Effector memory CD8-positive, alpha-beta T cell (primary cell): ENCODE data around the gene SLCO2A1.

Experiments used
- ATAC-seq: fragments of 150-1000 bp; cut with Tn5 transposase; replicated peaks from 2 replicates; pipeline ENCODE4 v1.10.0; 2021; ENCODE audit warnings: mild to moderate bottlenecking, moderate library complexity
- DNase-seq, 3 experiments: peaks; one replicate each; pipeline ENCODE4 v3.0.0; 2021
- H3K27ac Mint-ChIP-seq, 2 donors: one replicate each; pipeline ENCODE4 v1.8.0; 2022; ENCODE audit warnings: mild to moderate bottlenecking in 2 of 2, mixed read lengths in 2 of 2, moderate library complexity in 2 of 2
- H3K27me3 Mint-ChIP-seq, 2 donors: one replicate each; pipeline ENCODE4 v1.8.0; 2022; ENCODE audit warnings: mixed read lengths in 2 of 2
- H3K36me3 Mint-ChIP-seq: one replicate; pipeline ENCODE4 v1.8.0; 2022; ENCODE audit warnings: mild to moderate bottlenecking, moderate library complexity, mixed read lengths; ENCODE audit not compliant: insufficient read depth
- H3K4me1 Mint-ChIP-seq, 2 donors: one replicate each; pipeline ENCODE4 v1.8.0; 2022; ENCODE audit warnings: low read depth in 2 of 2, mixed read lengths in 2 of 2
- H3K4me3 Mint-ChIP-seq, 2 donors: one replicate each; pipeline ENCODE4 v1.8.0; 2022; ENCODE audit warnings: mild to moderate bottlenecking in 2 of 2, mixed read lengths in 2 of 2, moderate library complexity in 2 of 2
- H3K9me3 Mint-ChIP-seq, 2 donors: one replicate each; pipeline ENCODE4 v1.8.0; 2022; ENCODE audit warnings: mixed read lengths in 2 of 2

SLCO2A1 gene

DNA sequence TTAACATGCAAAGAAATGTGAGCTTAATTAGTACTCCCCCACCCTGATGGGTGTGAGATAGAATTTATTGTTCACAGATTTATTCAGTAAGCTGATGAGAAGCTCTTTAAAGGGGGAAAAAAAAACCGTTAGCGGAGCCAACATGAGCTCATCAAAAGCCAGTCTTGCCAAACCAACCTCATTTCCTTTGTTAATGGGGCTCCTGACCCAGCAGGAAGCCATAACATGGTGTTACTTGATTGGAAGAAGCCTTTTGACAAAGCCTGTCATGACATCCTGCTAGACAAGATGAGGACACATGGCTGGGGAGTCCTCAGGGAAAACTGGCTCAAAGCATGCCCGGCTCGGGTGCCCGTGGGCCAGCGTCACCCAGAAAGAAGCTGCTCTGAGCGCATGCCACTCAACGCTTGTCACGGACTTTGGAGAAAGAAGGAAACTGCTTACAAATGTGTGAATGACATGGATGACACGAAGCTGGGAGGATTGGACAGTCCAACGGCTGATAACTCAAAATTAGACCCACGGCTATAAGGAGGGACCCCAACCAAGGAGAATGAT lies 64.6 kb downstream of the SLCO2A1 start:
- no peak overlapping the region for H3K4me3 Mint-ChIP-seq
- H3K4me1 Mint-ChIP-seq: no peaks in the 10 kb centered on the region
- ATAC-seq: no peak
- H3K27ac Mint-ChIP-seq: no peak overlapping the region
- DNase-seq: no peak
- H3K9me3 Mint-ChIP-seq: peaks cover 0 to 3% of the 10 kb centered on the region in 2 donors
- H3K36me3 Mint-ChIP-seq: no peaks in the 10 kb centered on the region
- peaks cover 9 to 20% of the 10 kb centered on the region in 2 donors for H3K27me3 Mint-ChIP-seq

DNA sequence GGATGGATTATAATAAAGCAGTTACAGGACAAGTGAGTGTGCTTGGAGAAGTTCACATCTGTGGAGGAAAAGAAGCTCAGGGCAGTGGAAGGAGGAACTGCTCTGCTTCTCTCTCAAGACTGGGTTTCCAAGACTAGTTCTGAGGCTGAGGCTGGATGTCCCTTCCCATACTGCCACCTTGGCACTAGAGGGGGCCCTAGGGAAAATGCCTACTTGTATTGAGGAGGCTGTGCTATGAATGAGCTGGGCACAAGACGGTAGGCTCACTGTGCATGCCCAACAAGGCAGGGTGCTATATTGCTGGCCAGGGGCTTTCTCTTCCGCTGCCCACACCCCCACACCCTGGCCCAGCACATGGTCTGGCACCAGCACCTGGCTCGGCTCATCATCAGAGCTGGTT lies 65.2 kb downstream of the SLCO2A1 start:
- Mint-ChIP-seq H3K4me3 (no peak overlapping the region), H3K4me1 (no peaks in the 10 kb centered on the region), H3K36me3 (no peaks in the 10 kb centered on the region), H3K27ac (no peak overlapping the region), H3K27me3 (peaks cover 9 to 20% of the 10 kb centered on the region in 2 donors), H3K9me3 (peaks cover 0 to 4% of the 10 kb centered on the region in 2 donors)
- ATAC-seq: no peak
- no peak for DNase-seq

DNA sequence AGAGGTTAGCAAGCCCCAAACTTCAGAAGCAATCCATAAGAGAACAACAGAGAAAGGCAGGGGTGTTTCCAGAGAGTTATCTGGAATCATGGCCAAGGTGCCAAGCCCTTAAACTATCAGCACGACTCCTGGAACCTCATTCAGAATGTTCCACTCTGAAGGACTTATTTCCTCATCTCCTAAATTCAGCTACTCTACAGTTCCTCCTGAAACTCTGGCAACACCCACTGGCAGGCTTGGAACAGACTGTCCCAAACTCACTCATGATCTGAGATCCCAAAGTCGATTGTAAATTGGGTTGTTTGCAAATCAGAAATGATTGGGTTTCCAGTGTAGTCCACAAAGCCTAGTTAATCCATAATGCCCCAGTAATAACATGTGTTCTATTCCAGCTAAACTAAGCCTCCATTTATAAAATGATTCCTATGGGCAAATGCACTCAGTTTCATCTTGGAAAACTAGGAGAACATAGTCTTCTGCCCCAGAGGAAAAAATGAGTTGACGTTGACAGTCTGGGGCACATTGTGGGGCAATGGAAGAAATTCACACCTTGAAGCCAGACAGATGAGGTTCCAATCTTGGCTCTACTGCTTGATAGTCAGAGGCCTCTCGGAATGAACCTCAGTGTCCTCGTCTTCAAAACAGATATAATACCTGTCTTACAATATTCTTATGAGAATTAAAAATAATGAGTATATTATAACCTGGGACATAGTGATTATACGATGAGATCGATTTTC lies 65.9 kb downstream of the SLCO2A1 start:
- DNase-seq (no peak), ATAC-seq (no peak)
- H3K9me3 Mint-ChIP-seq: peaks cover 0 to 4% of the 10 kb centered on the region in 2 donors
- no peaks in the 10 kb centered on the region for H3K4me1 Mint-ChIP-seq
- peaks cover 8 to 20% of the 10 kb centered on the region in 2 donors for H3K27me3 Mint-ChIP-seq
- no peaks in the 10 kb centered on the region for H3K36me3 Mint-ChIP-seq
- no peak overlapping the region for H3K27ac Mint-ChIP-seq
- no peak overlapping the region for H3K4me3 Mint-ChIP-seq

DNA sequence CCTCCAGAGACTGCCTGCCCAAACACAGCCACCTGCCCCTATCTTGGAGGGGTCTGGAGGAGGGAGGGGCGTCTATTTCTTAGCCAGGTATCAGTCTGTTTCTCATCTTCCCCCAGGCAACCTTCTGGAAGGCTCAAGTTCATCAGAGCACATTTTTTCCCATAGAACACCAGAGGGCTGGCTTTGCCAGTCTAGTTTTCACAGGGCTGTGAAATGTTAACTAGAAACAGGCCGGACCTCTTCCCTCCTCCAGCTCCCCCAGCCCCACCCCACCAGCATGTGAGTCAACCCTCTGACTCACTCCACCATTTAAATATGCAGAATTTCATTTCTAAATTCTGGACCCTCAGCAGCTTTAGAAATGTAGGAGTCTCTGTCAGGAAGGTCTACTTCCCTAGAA lies 66.9 kb downstream of the SLCO2A1 start:
- no peak for ATAC-seq
- H3K9me3 Mint-ChIP-seq: peaks cover 0 to 4% of the 10 kb centered on the region in 2 donors
- no peak overlapping the region for H3K27ac Mint-ChIP-seq
- H3K27me3 Mint-ChIP-seq: peaks cover 0 to 12% of the 10 kb centered on the region in 2 donors
- no peak for DNase-seq
- no peak overlapping the region for H3K4me3 Mint-ChIP-seq
- no peaks in the 10 kb centered on the region for H3K36me3 Mint-ChIP-seq
- no peaks in the 10 kb centered on the region for H3K4me1 Mint-ChIP-seq

DNA sequence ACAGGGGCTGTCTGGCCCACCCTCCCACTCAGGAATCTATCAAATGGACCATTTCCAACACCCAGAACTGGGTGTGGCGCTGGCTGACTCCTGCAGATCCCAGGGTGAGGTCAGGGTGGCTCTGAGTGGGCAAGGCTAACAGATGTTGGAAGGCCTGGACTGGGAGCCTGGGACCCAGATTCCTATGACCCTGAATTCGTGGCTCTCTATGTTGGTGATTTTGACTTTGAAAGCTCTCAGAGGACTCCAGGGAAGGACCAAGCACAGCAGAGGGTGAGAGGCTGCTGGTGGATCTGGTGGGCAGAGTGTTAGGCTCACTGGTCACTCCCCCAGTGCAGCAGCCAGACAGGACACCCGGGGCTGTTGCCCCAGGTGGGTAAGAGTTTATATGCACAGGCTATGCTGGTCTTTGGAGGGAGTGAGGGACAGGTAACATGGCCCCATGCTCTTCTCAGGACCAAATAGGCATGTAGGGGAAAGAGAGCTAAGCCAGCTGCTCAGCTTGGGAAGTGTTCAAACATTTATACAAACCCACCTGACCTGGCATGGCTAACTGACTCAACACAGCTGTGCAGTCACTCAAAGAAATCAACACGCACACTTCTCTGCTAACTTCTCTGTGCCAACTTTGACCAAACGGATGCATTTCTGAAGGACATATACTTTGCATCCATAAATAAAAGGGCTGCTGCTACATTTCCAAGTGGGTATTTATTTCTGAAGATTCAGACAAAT lies 71.5 kb downstream of the SLCO2A1 start:
- no peak for DNase-seq
- H3K4me3 Mint-ChIP-seq: no peak overlapping the region
- no peak for ATAC-seq
- H3K36me3 Mint-ChIP-seq: no peaks in the 10 kb centered on the region
- H3K27me3 Mint-ChIP-seq: peaks cover 12 to 24% of the 10 kb centered on the region in 2 donors
- H3K9me3 Mint-ChIP-seq: peaks cover 0 to 4% of the 10 kb centered on the region in 2 donors
- no peaks in the 10 kb centered on the region for H3K4me1 Mint-ChIP-seq
- H3K27ac Mint-ChIP-seq: no peak overlapping the region

DNA sequence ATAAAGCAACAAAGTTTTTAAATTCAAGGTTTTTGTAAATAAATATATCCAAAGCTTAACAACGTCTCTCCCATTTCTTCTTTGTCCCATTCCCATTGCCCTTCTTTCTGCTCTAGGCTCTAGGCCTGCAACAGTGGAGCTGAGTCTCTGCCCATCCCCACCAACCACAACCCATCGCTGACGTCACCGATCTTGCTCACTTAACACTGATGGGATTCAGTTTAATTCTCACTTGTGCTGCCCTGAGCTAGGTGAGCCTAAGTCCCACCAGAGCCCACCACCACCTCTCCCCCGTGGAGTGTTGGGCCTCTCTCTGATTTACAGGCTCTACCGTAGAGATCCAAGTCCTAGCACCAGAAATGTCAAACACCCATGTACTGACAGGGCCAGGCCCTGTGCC lies 72.7 kb downstream of the SLCO2A1 start:
- ATAC-seq (no peak), DNase-seq (no peak)
- peaks cover 12 to 32% of the 10 kb centered on the region in 2 donors for H3K27me3 Mint-ChIP-seq
- H3K27ac Mint-ChIP-seq: no peak overlapping the region
- H3K4me1 Mint-ChIP-seq: no peaks in the 10 kb centered on the region
- H3K9me3 Mint-ChIP-seq: peaks cover 0 to 4% of the 10 kb centered on the region in 2 donors
- H3K4me3 Mint-ChIP-seq: no peak overlapping the region
- no peaks in the 10 kb centered on the region for H3K36me3 Mint-ChIP-seq

DNA sequence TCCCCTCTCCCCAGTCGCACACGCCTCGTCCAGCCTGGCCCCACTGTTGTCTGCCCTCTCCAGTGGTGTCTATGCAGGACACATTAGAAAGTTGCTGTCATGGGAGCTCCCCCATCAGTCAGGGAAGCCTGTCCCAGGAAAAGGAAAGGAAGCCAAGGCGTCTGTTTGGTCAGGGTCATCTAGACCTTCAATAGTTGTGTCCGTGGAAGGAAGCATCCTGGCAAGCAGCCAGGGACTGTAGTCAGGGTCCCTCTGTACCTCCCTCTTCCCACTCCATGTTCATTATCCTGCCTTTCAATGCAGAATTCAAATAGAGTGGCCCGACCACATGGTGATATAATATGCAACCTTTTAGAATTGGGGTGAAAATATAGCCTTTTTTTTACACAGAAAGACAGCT lies 73.4 kb downstream of the SLCO2A1 start:
- Mint-ChIP-seq H3K27ac (no peak overlapping the region), H3K36me3 (no peaks in the 10 kb centered on the region)
- no peak for ATAC-seq

DNA sequence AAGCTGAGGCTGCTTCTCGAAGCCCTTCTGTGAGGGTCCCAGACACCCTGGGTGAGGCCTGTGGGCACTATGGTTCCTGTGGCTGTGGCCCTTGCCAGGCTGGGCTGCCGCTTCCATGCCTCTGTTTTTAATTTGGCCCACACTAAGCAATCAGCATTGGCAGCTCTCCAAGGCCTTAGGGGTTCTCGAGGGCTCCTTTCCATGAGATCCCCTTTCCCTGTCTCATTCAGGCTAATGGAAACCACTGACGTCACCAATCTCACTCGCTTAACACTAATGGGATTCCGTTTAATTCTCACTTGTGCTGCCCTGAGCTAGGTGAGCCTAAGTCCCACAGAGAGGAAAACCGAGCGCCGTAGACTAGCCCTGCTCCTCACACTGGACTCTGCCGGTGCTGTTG lies 73.8 kb downstream of the SLCO2A1 start:
- Mint-ChIP-seq H3K4me3 (no peak overlapping the region), H3K27me3 (peaks cover 12 to 40% of the 10 kb centered on the region in 2 donors), H3K9me3 (peaks cover 0 to 4% of the 10 kb centered on the region in 2 donors), H3K36me3 (no peaks in the 10 kb centered on the region), H3K27ac (no peak overlapping the region), H3K4me1 (no peaks in the 10 kb centered on the region)
- DNase-seq (no peak), ATAC-seq (no peak)

More for the DNA sequence above, 73.4 kb downstream of the SLCO2A1 start:
- Mint-ChIP-seq H3K4me1 (no peaks in the 10 kb centered on the region), H3K9me3 (peaks cover 0 to 4% of the 10 kb centered on the region in 2 donors), H3K4me3 (no peak overlapping the region), H3K27me3 (peaks cover 12 to 38% of the 10 kb centered on the region in 2 donors)
- DNase-seq: no peak

DNA sequence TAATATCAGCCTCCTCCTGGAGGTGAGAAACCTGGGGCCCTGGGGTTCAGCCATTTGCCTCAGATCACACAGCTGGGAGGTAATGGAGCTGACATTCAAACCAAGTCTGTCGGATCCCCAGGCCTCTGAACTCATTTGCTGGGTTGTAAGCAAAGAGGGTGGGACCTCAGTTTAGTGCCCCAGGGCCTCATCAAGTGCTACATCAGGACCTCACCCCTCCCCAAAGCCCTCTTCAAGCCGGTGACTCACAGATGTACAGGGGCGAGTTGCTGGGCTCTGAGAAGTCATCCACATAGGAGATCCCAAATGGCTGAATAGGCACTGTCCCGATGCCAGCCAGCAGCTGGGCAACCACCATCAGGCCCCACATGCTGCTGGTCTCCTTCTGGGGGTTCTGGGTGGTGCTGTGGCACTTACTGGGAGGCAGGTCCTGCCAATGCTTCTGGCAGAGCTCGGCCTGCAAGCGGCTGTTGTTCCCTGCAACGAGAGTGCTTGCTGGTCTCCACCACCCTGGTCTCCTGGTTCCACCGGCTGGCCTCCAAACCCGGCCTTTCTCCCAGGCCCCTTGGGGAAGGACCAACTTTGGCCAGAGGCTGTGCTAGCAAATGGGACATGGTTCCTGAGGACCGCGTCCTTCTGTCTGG lies 74.9 kb downstream of the SLCO2A1 start:
- Mint-ChIP-seq H3K36me3 (no peaks in the 10 kb centered on the region), H3K4me3 (no peak overlapping the region), H3K9me3 (no peaks in the 10 kb centered on the region), H3K4me1 (no peaks in the 10 kb centered on the region), H3K27ac (no peak overlapping the region), H3K27me3 (peaks cover 12 to 40% of the 10 kb centered on the region in 2 donors)
- DNase-seq (no peak), ATAC-seq (no peak)

DNA sequence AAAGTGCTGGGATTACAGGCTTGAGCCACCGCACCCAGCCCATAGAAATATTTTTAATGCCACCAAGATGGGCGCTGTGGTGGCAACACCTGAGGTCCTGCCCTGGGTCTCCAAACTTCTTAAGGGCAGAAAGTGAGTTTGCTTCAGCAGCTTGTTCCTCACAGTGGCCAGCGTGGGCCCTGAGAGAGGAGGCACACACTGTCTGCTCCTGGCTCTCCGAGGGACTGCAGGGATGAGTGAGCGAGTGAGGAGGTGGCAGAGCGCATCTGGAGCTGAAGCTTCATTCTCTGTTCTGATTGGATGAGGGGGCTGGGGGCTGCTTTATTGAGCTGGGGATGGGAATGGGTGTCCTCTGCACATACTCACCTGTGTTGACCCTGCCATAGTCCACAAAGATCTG lies 76.4 kb downstream of the SLCO2A1 start:
- DNase-seq: no peak
- Mint-ChIP-seq H3K27ac (no peak overlapping the region), H3K4me3 (no peak overlapping the region), H3K9me3 (no peaks in the 10 kb centered on the region), H3K4me1 (no peaks in the 10 kb centered on the region), H3K27me3 (peaks cover 12 to 40% of the 10 kb centered on the region in 2 donors), H3K36me3 (no peaks in the 10 kb centered on the region)
- no peak for ATAC-seq

DNA sequence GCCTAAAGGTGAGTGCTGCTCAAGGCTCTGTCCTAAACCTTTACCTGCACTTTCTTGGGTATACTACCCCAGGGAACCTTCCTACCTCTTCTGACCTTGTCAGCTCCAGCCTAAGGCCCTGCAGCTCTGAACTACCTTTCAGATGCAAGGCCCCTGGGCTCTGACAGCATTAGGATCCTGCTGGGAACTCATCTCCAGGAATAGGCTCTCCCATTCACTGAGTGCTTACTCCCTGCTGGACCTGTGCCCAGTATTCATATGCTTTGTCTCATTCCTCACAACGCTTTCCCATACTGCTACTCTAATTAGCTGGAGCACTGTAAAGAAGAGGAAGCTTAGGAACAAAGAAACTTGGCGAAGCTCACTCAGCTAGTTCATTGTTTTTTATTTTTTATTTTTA lies 80.3 kb downstream of the SLCO2A1 start:
- no peak overlapping the region for H3K4me3 Mint-ChIP-seq
- no peaks in the 10 kb centered on the region for H3K9me3 Mint-ChIP-seq

DNA sequence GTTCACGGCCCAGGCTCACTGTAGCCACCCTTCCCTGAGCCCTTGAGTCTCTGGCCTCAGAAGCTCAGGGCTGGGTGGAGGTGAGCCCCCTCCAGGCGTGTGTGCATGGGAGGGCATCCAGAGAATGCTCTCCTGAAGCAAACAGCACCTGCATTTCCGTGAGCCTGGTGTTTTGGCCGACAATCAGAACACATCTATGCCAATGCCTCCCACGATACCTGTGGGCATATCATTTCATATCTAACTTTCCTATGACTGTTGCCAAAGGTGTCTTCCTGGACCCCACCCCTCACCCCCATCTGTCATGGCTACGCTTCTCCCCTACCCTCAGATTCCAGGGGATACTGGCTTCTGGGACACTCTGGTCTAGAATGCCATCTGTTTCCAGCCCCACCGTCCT lies 80.7 kb downstream of the SLCO2A1 start:
- Mint-ChIP-seq H3K27me3 (peaks cover 8 to 33% of the 10 kb centered on the region in 2 donors), H3K36me3 (peaks cover 3% of the 10 kb centered on the region), H3K4me3 (no peak overlapping the region), H3K27ac (no peak overlapping the region), H3K4me1 (peaks cover under 1 to 3% of the 10 kb centered on the region in 2 donors), H3K9me3 (no peaks in the 10 kb centered on the region)
- DNase-seq: no peak
- no peak for ATAC-seq

More for the DNA sequence above, 80.3 kb downstream of the SLCO2A1 start:
- Mint-ChIP-seq H3K27me3 (peaks cover 5 to 29% of the 10 kb centered on the region in 2 donors), H3K36me3 (peaks cover 3% of the 10 kb centered on the region), H3K27ac (no peak overlapping the region), H3K4me1 (peaks cover 0 to 3% of the 10 kb centered on the region in 2 donors)
- DNase-seq (no peak), ATAC-seq (no peak)

DNA sequence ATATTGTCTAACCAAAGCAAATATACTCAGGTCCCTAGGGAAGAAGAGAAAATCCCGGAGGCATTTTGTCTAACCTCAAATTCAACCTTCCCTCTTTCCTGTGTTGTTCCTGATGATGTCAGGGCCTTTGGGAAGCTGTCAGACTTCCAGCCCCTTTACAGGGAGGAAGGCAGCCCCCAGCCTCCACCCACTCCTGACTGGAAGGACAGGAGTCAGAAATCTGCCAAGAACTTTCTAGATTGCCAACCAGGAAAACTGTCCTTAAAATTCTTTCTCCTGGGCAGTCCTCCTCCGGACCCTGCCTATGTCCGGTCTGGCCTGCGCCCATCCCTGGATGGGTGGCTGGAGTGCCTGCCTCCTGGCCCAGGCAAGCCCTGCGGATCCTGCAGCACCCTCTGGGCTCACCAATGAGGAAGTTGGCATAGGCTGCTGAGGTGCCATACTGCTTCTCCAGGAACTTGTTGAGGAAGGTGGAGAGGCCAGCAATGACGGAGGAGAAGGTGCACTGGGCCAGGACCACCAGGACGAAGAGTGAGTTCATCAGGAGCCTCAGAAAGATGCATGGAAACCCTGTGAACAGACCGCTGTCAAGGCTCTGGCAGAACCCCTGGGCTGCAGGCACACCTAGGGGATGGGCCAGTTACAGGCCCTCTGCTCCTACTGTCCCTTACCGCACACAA lies 81.5 kb downstream of the SLCO2A1 start:
- ATAC-seq (no peak), DNase-seq (no peak)
- H3K27me3 Mint-ChIP-seq: peaks cover 11 to 32% of the 10 kb centered on the region in 2 donors
- H3K4me1 Mint-ChIP-seq: peaks cover 3% of the 10 kb centered on the region in 2 donors
- H3K36me3 Mint-ChIP-seq: peaks cover 3% of the 10 kb centered on the region
- no peak overlapping the region for H3K4me3 Mint-ChIP-seq
- no peaks in the 10 kb centered on the region for H3K9me3 Mint-ChIP-seq
- H3K27ac Mint-ChIP-seq: no peak overlapping the region
